GM11168 (cell line): ENCODE measurements around the gene POLR2C.
"Not testable (repeated sequence)": the region's sequence is repeated elsewhere in the genome, so short reads cannot be mapped to it uniquely, and the experiment has no call there.

ENCODE experiments used
- in situ Hi-C: fragments of 300-500 bp; cut with MboI; formaldehyde crosslinking; loops from one replicate; pipeline ENCODE4 v1.12.0; 2022; ENCODE audit warnings: low sequenced_read_pairs; ENCODE audit not compliant: unreplicated experiment

Gene POLR2C

GRCh38 chr16:57462209-57462977 lies at the start of gene POLR2C:
Gene POLR2C, plus strand, starts transcription at chr16:57462679. Its CDS starts 46 bp downstream, at chr16:57462725.
- in situ Hi-C loops: loop anchor here (10.0 kb wide), 1 partner anchor 52 kb away; no protein-coding TSS in a partner anchor

GRCh38 chr16:57413301-57413730 lies 49.2 kb upstream of the POLR2C start:
- in situ Hi-C loops: no loop called here

GRCh38 chr16:57413733-57414132 lies 48.7 kb upstream of the POLR2C start:
- in situ Hi-C loops: no loop called here

- in situ Hi-C loops: loop anchor here (5.0 kb wide), 1 partner anchor 114 kb away; no protein-coding TSS in a partner anchor
Measured at GRCh38 chr16:57416084-57416483, 46.4 kb upstream of the POLR2C start.

- in situ Hi-C loops: loop anchor here (5.0 kb wide), 1 partner anchor 117 kb away; no protein-coding TSS in a partner anchor
Measured at GRCh38 chr16:57419506-57419905, 43.0 kb upstream of the POLR2C start.

GRCh38 chr16:57422026-57422944 lies 40.2 kb upstream of the POLR2C start:
- in situ Hi-C loops: no loop called here

GRCh38 chr16:57423152-57423551 lies 39.3 kb upstream of the POLR2C start:
- in situ Hi-C loops: no loop called here

- in situ Hi-C loops: no loop called here
Measured at GRCh38 chr16:57424583-57424982, 37.9 kb upstream of the POLR2C start.

- in situ Hi-C loops: no loop called here
Measured at GRCh38 chr16:57426356-57426755, 36.1 kb upstream of the POLR2C start.

GRCh38 chr16:57427307-57427706 lies 35.2 kb upstream of the POLR2C start:
- in situ Hi-C loops: no loop called here

GRCh38 chr16:57427824-57428223 lies 34.7 kb upstream of the POLR2C start:
- in situ Hi-C loops: no loop called here

- in situ Hi-C loops: no loop called here
Measured at GRCh38 chr16:57430955-57431354, 31.5 kb upstream of the POLR2C start.

GRCh38 chr16:57432505-57432904 lies 30.0 kb upstream of the POLR2C start:
- in situ Hi-C loops: no loop called here

GRCh38 chr16:57432989-57433388 lies 29.5 kb upstream of the POLR2C start:
- in situ Hi-C loops: no loop called here

GRCh38 chr16:57434003-57434402 lies 28.5 kb upstream of the POLR2C start:
- in situ Hi-C loops: no loop called here

- in situ Hi-C loops: no loop called here
Measured at GRCh38 chr16:57435838-57436237, 26.6 kb upstream of the POLR2C start.

- in situ Hi-C loops: not testable (repeated sequence)
Measured at GRCh38 chr16:57439947-57440346, 22.5 kb upstream of the POLR2C start.

GRCh38 chr16:57440551-57440950 lies 21.9 kb upstream of the POLR2C start:
- in situ Hi-C loops: not testable (repeated sequence)

- in situ Hi-C loops: no loop called here
Measured at GRCh38 chr16:57444711-57445110, 17.8 kb upstream of the POLR2C start.

- in situ Hi-C loops: no loop called here
Measured at GRCh38 chr16:57445510-57445909, 17.0 kb upstream of the POLR2C start.
